Activated CD8-positive, alpha-beta memory T cell treated with anti-CD3 and anti-CD28 coated beads, Interleukin-2, amount 50 U/mL, for 1 hour (primary cell): ENCODE measurements around the gene ZNF17.
"Not testable (repeated sequence)": the region's sequence is repeated elsewhere in the genome, so short reads cannot be mapped to it uniquely, and the experiment has no call there.

ENCODE experiments used
- DNase-seq: peaks from one replicate; pipeline ENCODE4 v3.0.0-alpha.2; 2020; ENCODE audit errors: extremely low read depth

The ZNF17 gene

GRCh38 chr19:57410877-57411671 lies at the start of gene ZNF17:
ZNF17 (plus strand) TSS chr19:57411161; CDS start chr19:57413616, 2,455 bp downstream.
- peak; percentile 83 for DNase-seq

- DNase-seq = no peak
Observed at GRCh38 chr19:57362419-57362818, 48.5 kb upstream of the ZNF17 start.

DNA sequence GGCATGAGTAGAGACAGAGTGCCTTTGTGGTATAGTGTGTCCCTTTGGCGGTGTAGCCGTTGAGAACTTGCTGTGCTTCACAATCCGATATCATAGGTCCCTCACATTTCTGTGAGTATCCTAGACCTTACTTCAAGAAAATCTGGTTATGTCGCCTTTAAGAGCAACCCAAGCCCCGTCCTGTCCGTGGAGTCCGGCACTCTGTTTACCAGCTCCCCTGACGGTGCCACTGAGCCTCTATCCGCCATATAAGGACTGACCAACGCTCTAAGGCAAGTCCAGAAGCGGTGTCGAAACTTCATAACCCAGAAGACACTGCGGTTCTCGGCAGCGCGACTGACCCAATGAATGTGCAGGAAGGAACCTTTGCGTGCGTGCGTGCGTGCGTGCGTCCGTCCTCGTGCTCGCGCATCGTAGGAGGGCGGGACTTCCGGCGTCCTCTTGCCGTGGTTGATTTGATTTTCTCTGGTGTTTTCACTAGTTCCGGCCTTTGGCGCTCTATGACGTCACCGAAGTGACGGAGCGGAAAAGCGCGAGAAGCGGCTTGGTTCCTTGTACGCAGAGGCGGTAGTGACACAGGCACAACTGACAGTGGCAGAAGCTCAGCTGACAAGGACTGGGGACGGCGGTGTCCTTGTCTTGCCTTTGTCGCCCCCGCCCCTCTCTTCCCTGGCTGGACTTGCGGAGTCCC lies 47.8 kb upstream of the ZNF17 start, which contains the start of the genes TRAPPC2B and ZNF547:
Gene TRAPPC2B, plus strand, starts transcription at position 555 of the 691 bp plus-strand sequence. CDS start 1,283 bp downstream, outside the sequence.
Gene ZNF547, plus strand, starts transcription at position 555 of the 691 bp plus-strand sequence. CDS start 5,005 bp downstream, outside the sequence.
- DNase-seq = peak; percentile 94

- no peak for DNase-seq
Observed at GRCh38 chr19:57363688-57364181, 47.2 kb upstream of the ZNF17 start.

GRCh38 chr19:57366776-57367175 lies 44.2 kb upstream of the ZNF17 start:
- no peak for DNase-seq

DNA sequence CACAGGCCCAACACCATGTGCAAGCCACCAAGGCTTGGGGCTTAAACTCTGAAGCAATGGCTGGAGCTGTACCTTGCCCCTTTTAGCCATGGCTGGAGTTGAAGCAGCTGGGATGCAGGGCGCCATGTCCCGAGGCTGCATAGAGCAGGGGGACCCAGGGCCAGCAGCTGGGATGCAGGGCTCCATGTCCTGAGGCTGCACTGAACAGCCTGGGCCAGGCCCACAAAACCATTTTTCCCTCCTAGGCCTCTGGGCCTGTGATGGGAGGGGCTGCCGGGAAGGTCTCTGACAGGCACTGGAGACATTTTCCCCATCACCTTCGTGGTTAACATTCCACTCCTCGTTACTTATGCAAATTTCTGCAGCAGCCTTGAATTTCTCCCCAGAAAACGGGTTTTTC lies 36.8 kb upstream of the ZNF17 start:
- no peak for DNase-seq

GRCh38 chr19:57374647-57375046 lies 36.3 kb upstream of the ZNF17 start:
- DNase-seq = not testable (repeated sequence)

DNA sequence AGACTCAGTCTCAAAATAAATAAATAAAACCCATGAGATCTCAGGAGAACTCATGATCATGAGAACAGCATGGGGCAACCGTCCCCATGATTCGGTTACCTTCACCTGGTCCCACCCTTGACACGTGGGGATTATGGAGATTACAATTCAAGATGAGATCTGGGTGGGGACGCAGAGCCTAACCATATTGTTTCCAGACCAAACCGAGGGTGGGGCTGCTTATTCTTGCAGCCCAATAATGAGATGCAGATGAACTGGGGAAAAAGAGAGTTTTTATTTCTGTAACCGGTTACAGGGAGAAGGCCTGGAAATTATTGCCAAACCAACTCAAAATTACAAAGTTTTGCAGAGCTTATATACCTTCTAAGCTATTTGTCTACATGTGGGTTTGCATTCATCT lies 34.8 kb upstream of the ZNF17 start:
- DNase-seq = no peak

DNA sequence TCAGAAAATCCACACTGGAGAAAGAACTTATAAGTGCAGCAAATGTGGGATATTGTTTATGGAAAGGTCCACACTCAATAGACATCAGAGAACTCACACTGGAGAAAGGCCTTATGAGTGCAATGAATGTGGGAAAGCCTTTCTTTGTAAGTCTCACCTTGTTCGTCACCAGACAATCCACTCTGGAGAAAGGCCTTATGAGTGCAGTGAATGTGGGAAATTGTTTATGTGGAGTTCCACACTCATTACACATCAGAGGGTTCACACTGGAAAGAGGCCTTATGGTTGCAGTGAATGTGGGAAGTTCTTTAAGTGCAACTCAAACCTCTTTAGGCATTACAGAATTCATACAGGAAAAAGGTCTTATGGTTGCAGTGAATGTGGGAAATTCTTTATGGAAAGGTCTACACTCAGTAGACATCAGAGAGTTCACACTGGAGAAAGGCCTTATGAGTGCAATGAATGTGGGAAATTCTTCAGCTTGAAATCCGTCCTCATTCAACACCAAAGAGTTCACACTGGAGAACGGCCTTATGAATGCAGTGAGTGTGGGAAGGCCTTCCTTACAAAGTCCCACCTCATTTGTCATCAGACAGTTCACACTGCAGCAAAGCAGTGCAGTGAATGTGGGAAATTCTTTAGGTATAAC lies 33.3 kb upstream of the ZNF17 start:
- DNase-seq = no peak

GRCh38 chr19:57380923-57381322 lies 30.0 kb upstream of the ZNF17 start:
- no peak for DNase-seq

- DNase-seq = no peak
Observed at GRCh38 chr19:57382806-57383488, 28.0 kb upstream of the ZNF17 start.

- DNase-seq = no peak
Observed at GRCh38 chr19:57389194-57389729, 21.7 kb upstream of the ZNF17 start.

GRCh38 chr19:57389730-57390598 lies 21.0 kb upstream of the ZNF17 start, which contains the start of gene ZNF548:
ZNF548 (plus strand) TSS chr19:57389854; CDS start chr19:57390100, 246 bp downstream.
- DNase-seq = peak; percentile 97

DNA sequence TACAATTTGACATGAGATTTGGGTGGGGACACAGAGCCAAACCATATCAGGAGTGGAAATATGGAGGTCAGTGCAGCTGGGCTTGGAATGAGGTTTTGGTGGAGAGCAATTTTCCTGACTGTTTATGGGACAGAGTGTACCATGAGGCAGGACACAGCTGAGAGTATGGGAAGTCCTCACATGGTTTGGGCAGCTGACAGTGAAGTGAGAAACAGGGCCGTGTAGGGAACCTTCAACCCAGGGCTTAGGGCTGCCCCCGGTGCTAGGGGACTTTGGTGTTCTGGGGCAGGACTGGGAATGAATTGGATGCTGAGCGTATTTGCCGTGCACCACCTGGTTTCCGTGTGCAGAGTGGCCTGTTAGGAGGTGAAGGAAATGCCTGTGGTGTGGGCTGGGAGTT lies 15.3 kb upstream of the ZNF17 start:
- DNase-seq = no peak

GRCh38 chr19:57398868-57399267 lies 12.1 kb upstream of the ZNF17 start:
- DNase-seq = no peak

DNA sequence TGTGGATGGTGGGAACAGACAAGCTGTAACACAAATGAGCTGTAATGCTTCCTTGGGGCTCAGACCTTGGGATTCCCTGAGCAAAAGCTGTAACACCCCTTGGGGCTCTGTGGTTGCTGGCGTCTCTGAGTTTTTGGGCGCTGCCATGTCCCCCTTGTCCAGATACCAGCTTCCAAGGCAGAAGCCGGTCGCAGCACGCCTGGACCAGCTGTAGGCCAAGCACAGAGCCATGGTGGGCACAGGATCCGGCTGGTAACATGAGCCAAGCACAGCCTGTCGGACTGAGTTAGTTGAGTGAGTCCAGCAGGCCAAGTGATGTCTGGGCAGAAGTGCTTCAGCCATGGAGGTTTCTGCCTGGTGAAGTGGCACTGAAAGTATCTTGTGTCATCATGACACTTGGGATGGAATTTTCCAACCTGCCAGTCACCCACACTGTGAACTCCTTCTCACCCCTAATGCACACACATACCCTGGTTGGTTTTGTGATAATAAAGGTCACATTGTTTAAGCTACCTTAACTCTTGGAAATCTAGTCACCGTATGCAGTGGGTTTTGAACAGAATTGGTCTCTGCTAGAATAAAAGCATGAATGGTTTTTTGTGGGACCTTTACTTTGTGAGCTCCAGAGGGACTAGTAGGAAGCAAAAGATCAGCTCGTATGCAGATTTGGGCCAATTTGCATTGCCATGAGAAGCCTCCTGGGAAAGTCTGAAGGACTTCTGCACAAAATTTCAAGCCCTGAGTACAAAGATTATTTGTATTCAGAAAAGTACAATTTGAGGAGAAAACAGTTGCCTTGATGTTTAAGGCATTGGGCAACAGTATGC lies 7.0 kb upstream of the ZNF17 start:
- DNase-seq = no peak

GRCh38 chr19:57406516-57407123 lies 4.3 kb upstream of the ZNF17 start:
- DNase-seq = peak; percentile 50

GRCh38 chr19:57419439-57419838 lies 8.5 kb downstream of the ZNF17 start:
- no peak for DNase-seq

DNA sequence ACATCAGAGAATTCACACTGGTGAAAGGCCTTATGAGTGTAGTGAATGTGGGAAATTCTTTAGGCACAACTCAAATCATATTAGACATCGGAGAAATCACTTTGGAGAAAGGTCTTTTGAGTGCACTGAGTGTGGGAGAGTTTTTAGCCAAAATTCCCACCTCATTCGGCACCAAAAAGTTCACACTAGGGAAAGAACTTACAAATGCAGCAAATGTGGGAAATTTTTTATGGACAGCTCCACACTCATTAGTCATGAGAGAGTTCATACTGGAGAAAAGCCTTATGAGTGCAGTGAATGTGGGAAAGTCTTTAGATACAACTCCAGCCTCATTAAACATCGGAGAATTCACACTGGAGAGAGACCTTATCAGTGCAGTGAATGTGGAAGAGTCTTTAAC lies 10.1 kb downstream of the ZNF17 start:
- DNase-seq = no peak
